WERI-Rb-1 (cell line): Measurements from ENCODE around the gene DDI1.

Experiments used
- DNase-seq: peaks from one replicate; pipeline ENCODE4 v3.0.0-alpha.2; 2020
- H3K27ac ChIP-seq: fragments of 250-450 bp; sonication (Bioruptor Pico); 2 replicates; pipeline ENCODE4 v1.5.1; 2020; ENCODE audit warnings: mild to moderate bottlenecking, moderate library complexity
- H3K27me3 ChIP-seq: fragments of 250-450 bp; sonication (Bioruptor Pico); 2 replicates; pipeline ENCODE4 v1.5.1; 2021; ENCODE audit warnings: mild to moderate bottlenecking, low read depth, moderate library complexity; ENCODE audit not compliant: insufficient read depth, severe bottlenecking
- H3K36me3 ChIP-seq: fragments of 250-450 bp; sonication (Bioruptor Pico); 2 replicates; pipeline ENCODE4 v1.5.1; 2020; ENCODE audit warnings: mild to moderate bottlenecking, moderate library complexity
- H3K4me3 ChIP-seq: 2 replicates; pipeline ENCODE4 v1.5.1; 2011; ENCODE audit warnings: low read depth, mild to moderate bottlenecking, control low read depth, low read length
- H3K9me3 ChIP-seq: fragments of 250-450 bp; sonication (Bioruptor Pico); 2 replicates; pipeline ENCODE4 v1.5.1; 2021; ENCODE audit warnings: mild to moderate bottlenecking, moderate library complexity; ENCODE audit not compliant: severe bottlenecking
- TF ChIP-seq, protein P1 (sequence below): IDR thresholded peaks from 2 replicates; pipeline ENCODE4 v1.5.1; 2011; ENCODE audit warnings: low read depth, mild to moderate bottlenecking, control low read depth, inconsistent platforms, low read length

DDI1 gene

DNA sequence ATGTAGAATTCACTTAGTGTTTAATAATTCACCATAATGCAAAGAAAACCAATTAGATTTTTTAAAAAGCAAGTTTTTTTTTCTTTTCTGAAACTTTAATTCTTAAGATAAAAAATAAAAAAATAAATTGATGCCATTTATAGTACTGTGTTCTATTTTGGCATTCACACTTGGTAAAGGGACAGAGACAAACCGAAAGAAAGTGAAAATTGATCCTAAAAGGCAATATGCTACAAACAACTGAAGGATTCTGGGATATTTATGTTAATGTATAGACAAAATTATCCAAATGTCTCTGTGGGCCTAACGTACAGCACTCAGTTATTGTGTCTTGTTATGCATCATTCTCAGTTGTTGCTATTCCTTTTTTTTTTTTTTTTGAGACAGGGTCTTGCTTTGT is 41.9 kb upstream of the DDI1 start:
- H3K4me3 ChIP-seq = no peak overlapping the region
- H3K27ac ChIP-seq = no peak overlapping the region
- no peaks in the 10 kb centered on the region for H3K36me3 ChIP-seq
- TF ChIP-seq, protein P1, sequence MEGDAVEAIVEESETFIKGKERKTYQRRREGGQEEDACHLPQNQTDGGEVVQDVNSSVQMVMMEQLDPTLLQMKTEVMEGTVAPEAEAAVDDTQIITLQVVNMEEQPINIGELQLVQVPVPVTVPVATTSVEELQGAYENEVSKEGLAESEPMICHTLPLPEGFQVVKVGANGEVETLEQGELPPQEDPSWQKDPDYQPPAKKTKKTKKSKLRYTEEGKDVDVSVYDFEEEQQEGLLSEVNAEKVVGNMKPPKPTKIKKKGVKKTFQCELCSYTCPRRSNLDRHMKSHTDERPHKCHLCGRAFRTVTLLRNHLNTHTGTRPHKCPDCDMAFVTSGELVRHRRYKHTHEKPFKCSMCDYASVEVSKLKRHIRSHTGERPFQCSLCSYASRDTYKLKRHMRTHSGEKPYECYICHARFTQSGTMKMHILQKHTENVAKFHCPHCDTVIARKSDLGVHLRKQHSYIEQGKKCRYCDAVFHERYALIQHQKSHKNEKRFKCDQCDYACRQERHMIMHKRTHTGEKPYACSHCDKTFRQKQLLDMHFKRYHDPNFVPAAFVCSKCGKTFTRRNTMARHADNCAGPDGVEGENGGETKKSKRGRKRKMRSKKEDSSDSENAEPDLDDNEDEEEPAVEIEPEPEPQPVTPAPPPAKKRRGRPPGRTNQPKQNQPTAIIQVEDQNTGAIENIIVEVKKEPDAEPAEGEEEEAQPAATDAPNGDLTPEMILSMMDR = no peak
- no peaks in the 10 kb centered on the region for H3K27me3 ChIP-seq
- DNase-seq = no peak
- no peaks in the 10 kb centered on the region for H3K9me3 ChIP-seq

DNA sequence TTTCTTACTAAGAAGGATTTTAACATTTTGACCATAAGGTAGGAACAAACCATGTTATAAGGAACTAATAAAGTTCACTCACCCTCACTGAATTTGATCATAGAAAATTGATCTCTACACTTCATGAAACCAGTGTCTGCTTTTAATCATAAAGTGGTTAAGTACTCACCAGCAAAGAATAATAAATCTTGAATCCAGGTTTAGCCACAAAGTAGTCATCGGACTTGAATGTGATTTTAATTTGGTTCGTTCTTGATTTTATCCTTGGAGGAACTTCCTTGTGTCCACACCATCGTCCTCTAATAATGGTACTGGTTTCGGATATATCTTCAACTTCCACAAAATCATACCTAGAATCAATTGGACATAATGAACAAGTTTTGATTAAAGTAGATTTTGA is 40.5 kb upstream of the DDI1 start:
- H3K4me3 ChIP-seq = no peak overlapping the region
- no peaks in the 10 kb centered on the region for H3K27me3 ChIP-seq
- H3K9me3 ChIP-seq = no peaks in the 10 kb centered on the region
- H3K36me3 ChIP-seq = no peaks in the 10 kb centered on the region
- DNase-seq = no peak
- TF ChIP-seq, protein P1 = no peak
- no peak overlapping the region for H3K27ac ChIP-seq

DNA sequence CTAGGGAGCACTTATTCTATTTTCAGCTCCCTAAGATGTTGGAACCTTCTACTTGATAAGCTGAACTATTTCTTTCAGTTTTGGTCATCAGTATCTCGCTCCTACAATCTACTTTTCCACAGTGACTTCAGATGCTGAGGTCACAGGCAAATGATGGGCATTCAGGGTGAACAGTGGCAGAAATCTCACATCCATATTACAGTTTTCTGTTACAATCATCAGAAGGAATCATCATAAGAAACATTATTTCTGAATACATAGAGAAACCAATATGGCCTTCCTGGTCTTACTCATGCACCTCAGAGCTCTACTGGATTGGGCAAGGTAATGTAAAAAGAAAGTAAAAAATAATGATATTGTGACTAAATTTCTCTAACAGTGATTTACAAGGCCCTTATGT is 39.4 kb upstream of the DDI1 start:
- Histone ChIP-seq H3K9me3 (no peaks in the 10 kb centered on the region), H3K36me3 (no peaks in the 10 kb centered on the region), H3K4me3 (no peak overlapping the region), H3K27ac (no peak overlapping the region), H3K27me3 (no peaks in the 10 kb centered on the region)
- TF ChIP-seq, protein P1 = no peak
- DNase-seq = no peak

DNA sequence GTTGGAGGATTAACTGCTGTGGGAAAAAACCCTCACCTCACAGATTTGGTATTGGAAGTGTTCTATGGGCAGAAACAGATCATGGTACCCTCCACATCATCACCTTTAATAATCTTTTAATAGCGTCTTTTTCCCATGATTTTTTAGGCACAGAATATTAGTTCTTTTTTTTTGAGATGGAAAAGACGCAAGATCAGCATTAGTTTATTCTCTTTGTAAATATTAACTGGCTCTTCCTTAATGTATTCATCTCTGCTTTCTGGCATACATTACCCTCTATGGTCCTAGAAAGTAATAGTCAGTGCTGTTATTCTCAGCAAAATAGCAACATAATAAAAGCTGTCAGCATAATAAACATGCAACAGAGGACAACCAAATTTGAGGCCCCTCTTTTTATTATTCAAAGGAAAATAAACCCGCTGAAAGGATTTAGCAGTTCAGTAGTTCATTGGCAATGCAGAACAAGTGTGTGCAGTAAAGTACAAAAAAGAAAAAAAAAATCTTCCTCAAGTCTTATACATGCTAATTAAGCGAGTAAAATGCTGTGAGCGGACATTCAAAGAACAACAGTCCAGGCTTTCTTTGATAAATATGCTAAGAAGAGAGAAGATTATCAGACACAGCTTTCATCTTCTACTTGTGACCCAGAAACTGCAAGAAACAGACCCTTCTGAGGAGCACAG is 37.5 kb upstream of the DDI1 start:
- H3K36me3 ChIP-seq = no peaks in the 10 kb centered on the region
- no peak overlapping the region for H3K4me3 ChIP-seq
- no peaks in the 10 kb centered on the region for H3K27me3 ChIP-seq
- no peak overlapping the region for H3K27ac ChIP-seq
- H3K9me3 ChIP-seq = no peaks in the 10 kb centered on the region
- TF ChIP-seq, protein P1 = no peak
- no peak for DNase-seq

DNA sequence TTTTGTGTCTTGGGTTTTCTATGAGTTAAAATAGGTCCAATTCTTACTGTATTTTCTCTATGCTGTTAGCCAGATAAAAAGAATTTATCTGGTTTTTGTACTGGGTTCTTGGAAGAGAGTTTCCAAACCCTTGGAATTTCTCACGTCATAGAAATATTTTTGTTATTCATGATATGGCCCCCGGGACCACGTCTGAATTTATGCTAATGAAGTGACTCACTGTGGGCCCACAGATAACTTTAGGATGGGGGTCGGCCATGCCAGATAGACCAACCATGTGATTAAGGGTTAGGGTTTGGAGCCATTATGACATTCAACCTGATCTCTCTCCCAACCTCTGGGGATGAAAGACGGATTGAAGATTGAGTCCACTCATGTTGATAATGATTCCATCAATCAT is 35.6 kb upstream of the DDI1 start:
- DNase-seq = no peak
- H3K9me3 ChIP-seq = no peaks in the 10 kb centered on the region
- no peak overlapping the region for H3K4me3 ChIP-seq
- no peaks in the 10 kb centered on the region for H3K36me3 ChIP-seq
- no peaks in the 10 kb centered on the region for H3K27me3 ChIP-seq
- TF ChIP-seq, protein P1 = no peak
- H3K27ac ChIP-seq = no peak overlapping the region

DNA sequence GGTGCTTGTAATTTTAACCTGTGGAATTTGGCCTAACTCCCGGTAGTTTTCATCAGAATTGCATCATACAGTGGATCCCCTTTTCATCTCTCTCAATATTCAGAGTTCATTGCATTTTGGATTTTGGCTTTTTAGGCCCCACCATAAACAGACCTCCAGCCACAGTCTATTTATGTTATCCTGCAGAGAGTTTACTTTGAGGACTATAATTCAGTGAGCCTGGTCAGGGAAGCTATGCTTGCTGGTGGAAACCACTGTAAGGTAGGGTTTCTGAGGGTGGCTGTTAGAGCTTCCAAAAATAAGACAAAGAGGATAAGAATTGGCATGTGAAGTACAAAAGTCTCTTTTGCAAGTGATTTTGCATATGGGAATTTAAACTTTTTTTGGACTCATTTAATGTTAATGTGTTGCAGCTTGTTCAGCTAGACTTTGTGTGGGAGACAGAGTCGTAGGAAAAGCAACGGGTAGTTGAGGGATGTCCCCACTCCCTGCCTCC is 34.8 kb upstream of the DDI1 start:
- H3K9me3 ChIP-seq = no peaks in the 10 kb centered on the region
- H3K36me3 ChIP-seq = no peaks in the 10 kb centered on the region
- H3K27ac ChIP-seq = no peak overlapping the region
- H3K4me3 ChIP-seq = no peak overlapping the region
- no peak for DNase-seq
- no peaks in the 10 kb centered on the region for H3K27me3 ChIP-seq
- TF ChIP-seq, protein P1 = no peak
